ENCODE results near the gene TMEM140. TPM values are rescaled to one million over a fixed set of nuclear protein-coding genes. Genes with fewer than 3 reads are reported as not detected.

TMEM140 gene
- 1 to 10 TPM; 5.1 to 6.3 TPM for total RNA-seq
- 11.4 TPM for polyA plus RNA-seq (ENCODE audit: insufficient read depth, low read depth, low replicate concordance)
- long read RNA-seq, donor 1, partial matches to known transcripts, result 0 of 1 reads
- long read RNA-seq, donor 1, other reads (novel, unspliced or antisense), result 0 of 1 reads
- long read RNA-seq, donor 2, result 0 reads

- Histone ChIP-seq H3K9me3 (no peaks in the 10 kb centered on the region), H3K27ac (peak within 1 kb of the TSS; percentile 84 to 95), H3K27me3 (no peaks in the 10 kb centered on the region), H3K4me1 (peaks cover 14% of the 10 kb centered on the region), H3K36me3 (ENCODE audit: low read depth, missing control alignments) (no peaks in the 10 kb centered on the region), H3K4me3 (peak within 1 kb of the TSS; percentile 33 to 50)
- intact Hi-C loops (cut with DNase I; ENCODE audit: low total_unique reads), result no loop called here
- 45 to 50% methylated on average over 13 of the region's 13 CpGs for WGBS, 2 donors
- TF ChIP-seq CTCF (IDR thresholded peaks at IDR 0.05), result no peak
- TF ChIP-seq POLR2A (IDR thresholded peaks at IDR 0.05), result no peak
- DNase-seq, result peak; percentile 55
Observed at GRCh38 chr7:135147899-135148721, at the start of gene TMEM140. TMEM140 (plus strand) TSS chr7:135148072; CDS start chr7:135164442, 16,370 bp downstream.

GRCh38 chr7:135098391-135098790, 49.5 kb upstream of the TMEM140 start:
- Histone ChIP-seq H3K27me3 (no peaks in the 10 kb centered on the region), H3K36me3 (ENCODE audit: low read depth, missing control alignments) (no peaks in the 10 kb centered on the region), H3K4me3 (no peak overlapping the region), H3K9me3 (no peaks in the 10 kb centered on the region), H3K27ac (no peak overlapping the region), H3K4me1 (no peaks in the 10 kb centered on the region)
- intact Hi-C loops (cut with DNase I; ENCODE audit: low total_unique reads), result no loop called here
- WGBS, 2 donors, result 58 to 61% methylated on average over 3 of the region's 3 CpGs
- no peak for TF ChIP-seq CTCF (IDR thresholded peaks at IDR 0.05)
- no peak for TF ChIP-seq POLR2A (IDR thresholded peaks at IDR 0.05)
- no peak for DNase-seq

GRCh38 chr7:135100856-135101255, 47.0 kb upstream of the TMEM140 start:
- H3K9me3 ChIP-seq, result no peaks in the 10 kb centered on the region
- H3K36me3 ChIP-seq (ENCODE audit: low read depth, missing control alignments), result no peaks in the 10 kb centered on the region
- intact Hi-C loops (cut with DNase I; ENCODE audit: low total_unique reads), result no loop called here
- no peaks in the 10 kb centered on the region for H3K4me1 ChIP-seq
- TF ChIP-seq CTCF (IDR thresholded peaks at IDR 0.05) (no peak), POLR2A (IDR thresholded peaks at IDR 0.05) (no peak)
- H3K27ac ChIP-seq, result no peak overlapping the region
- no peak for DNase-seq
- no peaks in the 10 kb centered on the region for H3K27me3 ChIP-seq
- H3K4me3 ChIP-seq, result no peak overlapping the region

GRCh38 chr7:135102372-135102771, 45.5 kb upstream of the TMEM140 start:
- Histone ChIP-seq H3K27me3 (no peaks in the 10 kb centered on the region), H3K4me3 (no peak overlapping the region), H3K9me3 (no peaks in the 10 kb centered on the region), H3K27ac (no peak overlapping the region), H3K4me1 (no peaks in the 10 kb centered on the region), H3K36me3 (ENCODE audit: low read depth, missing control alignments) (no peaks in the 10 kb centered on the region)
- no peak for DNase-seq
- TF ChIP-seq CTCF (IDR thresholded peaks at IDR 0.05) (no peak), POLR2A (IDR thresholded peaks at IDR 0.05) (no peak)
- intact Hi-C loops (cut with DNase I; ENCODE audit: low total_unique reads), result no loop called here
